ENCODE data around the gene MDK.

MDK gene

DNA sequence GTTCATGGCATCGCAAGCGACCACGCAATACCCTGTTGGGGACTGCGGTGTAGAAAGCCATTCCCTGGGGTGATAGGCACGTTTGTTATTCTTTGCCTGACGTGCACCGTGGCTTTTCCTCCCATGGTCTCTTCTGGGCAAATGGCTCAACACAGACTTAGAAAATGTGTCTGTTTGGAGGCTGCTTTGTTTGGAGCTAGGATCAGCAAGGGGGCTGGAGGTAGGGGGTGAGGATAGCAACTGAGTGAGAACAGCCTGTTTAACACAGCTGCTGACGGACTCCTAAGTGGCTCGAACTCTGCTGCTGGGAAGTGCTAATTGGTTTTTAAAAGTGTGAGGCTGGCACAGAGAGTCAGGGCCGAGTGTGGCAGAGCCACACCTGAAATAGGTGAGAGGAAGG is 26.2 kb downstream of the MDK start:
- DNase-seq: no peak

DNA sequence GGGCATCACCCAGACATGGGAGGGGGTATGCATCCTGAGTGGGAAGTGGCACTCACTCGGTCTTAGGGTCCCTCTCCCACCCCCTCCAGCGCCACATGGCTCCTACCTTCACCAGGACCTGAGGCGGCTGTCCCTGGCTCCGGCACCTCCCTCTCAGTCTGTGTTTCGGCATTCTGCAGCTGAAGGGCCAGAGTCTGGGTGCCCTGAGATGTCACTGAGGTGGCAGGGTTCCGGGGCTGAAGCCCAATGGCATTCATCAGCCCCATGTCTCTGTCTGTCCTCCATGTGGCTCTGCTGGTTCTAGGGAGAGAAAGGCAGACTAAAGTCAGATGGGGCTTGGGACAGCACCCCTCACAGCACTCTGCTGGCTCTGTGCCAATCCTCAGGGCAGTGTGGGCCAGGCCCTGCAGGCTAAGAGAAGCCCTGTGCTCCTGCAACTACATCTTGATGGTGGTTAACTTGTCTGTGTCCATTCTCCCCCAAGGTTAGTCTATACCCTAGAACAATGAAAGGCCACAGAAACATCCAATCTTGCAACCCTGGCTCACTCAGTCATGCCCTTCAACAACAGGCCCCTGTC is 27.0 kb downstream of the MDK start:
- DNase-seq: no peak

DNA sequence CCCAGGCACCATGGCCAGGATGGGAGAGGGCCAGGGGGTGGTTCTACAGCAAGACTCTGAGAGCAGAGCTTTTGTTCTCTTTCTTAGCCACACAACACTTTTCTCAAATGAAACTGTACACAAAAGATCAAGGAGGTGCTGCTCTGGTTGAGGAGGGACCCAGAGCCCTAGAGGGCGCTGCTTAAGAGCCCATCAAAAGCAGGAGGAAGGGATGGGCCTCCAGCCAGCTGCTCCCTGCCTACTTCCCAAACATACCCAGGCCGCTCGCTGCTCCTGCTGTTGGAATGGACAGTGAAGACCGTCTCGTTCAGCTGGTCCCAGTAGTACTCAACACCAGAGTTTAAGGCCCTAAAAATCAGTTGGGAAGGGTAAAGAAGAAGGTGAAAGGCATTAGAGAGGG is 28.6 kb downstream of the MDK start:
- no peak for DNase-seq

DNA sequence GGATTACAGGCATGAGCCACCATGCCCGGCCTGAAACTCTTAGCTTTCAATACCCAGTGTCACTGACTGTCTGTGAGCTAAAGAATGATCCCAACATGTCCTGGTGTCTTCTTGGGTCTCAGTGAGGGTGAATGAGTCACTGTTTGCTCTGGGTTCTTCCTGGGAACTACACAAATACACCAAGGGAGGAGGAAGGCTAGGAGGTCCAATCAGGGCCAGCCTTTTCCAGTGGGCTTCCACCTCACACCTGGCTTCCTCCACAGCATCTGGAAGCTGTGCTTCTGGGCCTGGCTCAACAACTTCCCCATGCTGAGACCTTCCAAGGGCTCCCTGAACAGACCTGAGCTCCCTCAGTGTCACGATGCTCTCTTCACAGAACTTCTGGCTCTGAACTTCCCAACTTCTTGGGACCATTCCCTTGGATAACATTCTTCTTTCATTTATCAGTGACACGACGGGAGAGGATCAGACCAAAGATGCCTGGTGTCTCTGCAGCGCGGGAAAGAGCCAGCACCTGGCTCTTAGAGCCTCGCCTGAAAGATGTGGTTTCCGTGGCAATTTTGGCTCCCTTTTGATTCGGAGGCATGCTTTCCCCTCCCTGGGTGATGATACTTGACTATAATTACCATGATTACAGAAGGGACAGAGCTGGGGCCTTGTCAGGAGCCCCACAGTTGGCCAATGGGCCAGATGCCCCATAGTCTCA is 32.4 kb downstream of the MDK start:
- DNase-seq: no peak

DNA sequence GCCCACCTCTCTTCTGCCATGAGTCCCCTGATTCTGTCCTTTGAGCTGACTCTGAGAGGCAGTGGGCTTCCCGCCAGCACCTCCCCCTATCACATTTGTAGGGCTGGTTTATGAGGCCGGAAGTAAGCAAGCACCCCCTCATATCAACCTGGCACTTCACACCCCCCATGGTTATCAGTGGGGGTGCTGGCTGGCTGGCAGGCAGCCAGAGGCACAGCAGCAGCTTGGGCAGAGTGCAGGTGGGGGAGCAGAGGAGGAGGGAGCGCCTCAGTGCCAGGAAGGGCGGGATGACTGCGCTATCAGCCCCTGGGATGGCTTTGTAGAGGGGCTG is 33.0 kb downstream of the MDK start:
- no peak for DNase-seq

DNA sequence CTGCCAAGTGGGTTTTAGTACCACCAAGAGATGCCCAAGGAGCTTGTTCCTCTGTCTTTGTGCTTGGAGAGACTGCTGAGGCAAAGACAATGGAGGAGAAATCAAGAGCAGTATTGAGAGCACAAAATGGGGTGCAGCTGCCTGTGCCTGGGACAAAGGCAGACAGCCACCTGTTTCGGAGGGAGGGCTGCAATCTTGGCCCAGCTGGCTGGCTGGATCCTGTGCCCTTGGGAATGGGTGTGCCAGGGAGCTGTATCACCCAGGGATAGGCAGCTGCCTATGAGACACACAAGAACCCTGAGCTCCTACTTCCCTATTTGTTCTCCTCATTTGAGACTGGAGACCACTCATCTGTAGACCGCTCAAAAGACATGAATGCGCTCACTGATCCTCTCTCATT is 33.4 kb downstream of the MDK start:
- DNase-seq: no peak

DNA sequence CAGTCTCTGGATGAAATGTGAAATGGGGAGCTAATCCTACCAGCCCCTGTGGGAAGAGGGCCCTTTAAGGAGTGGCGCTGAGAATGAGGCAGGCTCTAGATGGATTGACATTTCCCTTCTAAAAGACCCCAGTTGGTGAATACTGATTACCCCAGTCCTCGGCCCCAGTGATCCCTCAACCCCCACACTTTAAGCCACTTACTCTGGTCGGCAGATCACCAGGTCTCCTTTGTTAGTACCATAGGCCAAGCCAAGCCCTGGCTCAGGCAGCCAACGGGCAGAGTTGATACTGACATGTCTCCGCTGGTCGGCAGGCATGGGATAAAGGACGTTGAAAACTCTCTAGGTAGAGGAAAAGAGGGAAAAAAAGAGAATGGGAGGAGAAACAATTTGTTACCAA is 36.2 kb downstream of the MDK start:
- no peak for DNase-seq

DNA sequence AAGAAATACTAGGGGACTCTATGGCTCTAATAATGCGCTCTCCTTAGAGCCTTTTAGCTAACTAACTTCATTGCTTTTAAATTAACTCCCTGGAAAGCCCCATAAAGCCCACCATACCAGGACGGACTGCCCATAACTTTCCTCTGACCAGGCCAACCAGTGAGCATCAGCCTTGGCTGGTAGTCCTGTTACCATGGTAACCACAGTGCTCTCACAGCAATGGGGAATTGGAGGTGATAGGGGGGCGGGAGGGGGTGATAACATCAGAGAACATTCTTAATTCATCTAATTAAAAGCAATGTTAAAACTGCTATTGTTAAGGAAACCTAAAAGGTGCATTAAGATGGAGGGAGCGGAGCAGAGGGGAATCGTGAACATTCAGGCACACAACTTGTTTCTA is 37.3 kb downstream of the MDK start:
- no peak for DNase-seq

DNA sequence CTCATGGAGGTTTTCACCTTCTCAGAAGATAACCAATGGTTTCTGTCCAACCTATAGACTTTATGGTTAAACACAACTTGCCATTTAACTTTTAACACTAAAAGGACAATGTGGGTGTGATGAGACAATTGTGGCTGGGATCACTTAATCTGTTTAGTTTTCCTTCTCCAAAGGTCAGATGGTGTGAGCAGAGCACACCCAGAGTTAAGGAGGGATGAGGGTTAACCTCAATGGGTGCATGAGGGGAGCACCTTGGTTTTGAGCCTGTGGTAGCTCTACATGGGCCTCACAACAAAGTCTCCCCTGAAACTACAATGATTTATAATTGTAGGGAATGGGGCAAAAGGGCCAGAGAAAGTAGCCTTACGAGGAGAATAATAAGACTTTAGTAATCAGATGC is 39.0 kb downstream of the MDK start:
- DNase-seq: no peak

DNA sequence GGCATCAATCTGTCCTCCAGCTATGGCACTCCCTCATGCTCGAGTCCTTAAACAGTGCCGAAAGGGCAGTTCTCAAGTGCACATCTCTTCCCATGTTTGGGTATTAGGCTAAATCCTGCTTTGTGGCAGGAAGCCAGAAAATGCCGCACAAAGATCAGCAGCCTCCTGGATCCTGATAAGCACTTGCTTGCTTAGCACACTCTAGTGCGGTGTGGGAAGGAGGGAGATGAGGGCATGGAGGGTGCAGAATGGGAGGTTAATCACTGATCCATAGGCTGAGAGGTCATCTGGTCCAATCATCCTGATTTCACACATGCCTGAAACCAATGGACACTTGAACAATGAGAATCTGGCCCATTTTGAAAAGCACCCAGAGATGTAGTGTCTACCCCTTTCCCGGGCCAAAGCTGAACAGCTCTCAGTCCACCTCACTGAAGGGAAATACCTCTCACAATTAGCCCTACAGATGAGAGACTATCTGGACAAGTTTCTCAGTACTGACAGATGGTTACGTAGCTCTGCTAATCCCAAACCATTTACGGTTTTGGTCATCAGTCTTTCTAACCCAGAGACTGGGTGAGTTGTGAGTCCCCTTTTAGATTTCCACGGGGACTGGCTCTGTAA is 39.9 kb downstream of the MDK start:
- no peak for DNase-seq

DNA sequence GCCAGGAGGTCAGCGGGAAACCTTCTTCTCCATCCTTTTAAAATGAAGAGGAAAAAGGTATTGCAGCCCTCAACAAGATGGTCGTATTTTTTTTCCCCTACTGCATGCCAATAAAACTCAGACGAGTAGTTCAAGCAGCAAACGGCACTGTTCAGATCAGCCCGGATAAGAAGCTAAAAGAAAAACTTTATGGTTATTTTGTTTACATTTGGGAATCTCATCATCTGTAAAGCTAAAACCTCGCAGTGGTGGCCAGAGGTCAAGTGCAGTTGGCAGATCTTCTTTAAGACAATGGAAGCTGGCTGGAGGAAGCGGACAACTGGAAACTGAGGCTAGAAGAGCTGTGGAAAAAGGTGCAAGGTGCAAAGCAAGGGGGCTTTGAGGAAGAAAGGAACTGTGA is 41.1 kb downstream of the MDK start:
- DNase-seq: no peak

DNA sequence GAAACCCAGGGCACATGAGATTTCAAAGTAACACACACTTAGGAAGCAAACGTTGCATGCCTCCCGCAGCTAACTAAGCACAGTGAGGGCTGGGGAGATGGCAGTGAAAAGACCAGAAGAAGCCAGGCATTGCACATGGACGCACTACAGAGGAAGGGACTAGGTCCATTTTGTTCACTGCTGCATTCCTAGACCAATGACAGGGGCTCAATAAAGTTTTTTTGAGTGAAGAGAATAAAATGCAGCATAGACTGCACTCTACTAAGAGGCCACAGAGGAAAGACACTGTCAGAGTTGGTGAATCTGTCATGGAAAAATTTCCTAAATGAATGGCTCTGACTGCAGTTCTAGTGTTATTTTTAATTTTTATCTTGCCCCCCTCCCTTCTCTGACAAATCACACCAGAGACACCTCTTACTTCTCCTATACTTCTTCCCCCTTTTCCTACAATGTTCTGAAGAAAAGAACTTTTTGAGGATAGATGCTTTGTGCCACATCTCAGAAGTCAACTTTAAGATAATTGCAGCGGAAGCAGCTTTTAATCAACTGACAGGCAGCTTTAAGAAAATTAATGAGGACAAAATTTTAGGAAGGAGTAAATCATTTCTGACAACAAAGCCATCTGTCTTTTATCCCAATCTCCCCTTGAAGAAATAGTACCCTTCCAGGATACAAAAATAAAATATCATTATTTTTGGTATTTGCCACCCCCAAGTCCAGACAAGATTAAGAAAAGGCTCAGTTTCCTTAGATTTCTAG is 44.9 kb downstream of the MDK start:
- no peak for DNase-seq

DNA sequence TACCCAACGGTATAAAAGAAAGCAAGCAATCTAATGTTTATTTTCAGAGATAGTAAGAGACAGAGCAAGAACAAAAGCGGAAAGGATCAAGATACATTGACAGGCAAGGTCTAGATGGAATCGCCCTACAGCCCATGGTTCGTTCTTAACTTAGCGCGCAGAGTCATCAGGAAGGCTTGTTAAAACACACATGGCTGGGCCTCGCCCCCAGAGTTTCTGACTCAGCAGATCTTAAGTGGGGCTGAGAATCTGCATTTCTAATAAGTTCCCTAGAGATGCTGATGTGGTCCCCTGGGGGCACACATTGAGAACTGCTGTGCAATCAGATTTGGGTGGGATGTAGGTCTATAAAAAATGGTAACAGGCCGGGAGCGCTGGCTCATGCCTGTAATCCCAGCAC is 45.9 kb downstream of the MDK start:
- DNase-seq: no peak

DNA sequence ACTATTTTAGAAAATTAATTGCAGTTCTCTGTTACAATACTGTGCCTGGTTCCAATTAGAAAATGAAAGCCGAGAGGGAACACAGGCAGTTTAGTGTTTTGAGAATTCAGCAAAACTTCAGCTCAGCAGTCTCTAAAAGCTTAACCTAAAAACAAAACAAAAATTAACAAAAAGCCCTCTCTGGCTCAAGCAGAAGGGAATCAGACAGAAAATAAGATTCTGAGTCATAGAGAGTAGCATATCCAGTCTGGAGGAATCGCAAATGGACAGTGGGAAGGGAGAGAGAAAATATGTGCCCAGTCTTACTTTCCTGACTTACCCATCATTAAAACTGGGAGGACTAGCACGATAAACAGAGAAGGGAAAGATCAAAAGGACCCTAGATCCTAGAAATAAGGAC is 48.2 kb downstream of the MDK start:
- no peak for DNase-seq

DNA sequence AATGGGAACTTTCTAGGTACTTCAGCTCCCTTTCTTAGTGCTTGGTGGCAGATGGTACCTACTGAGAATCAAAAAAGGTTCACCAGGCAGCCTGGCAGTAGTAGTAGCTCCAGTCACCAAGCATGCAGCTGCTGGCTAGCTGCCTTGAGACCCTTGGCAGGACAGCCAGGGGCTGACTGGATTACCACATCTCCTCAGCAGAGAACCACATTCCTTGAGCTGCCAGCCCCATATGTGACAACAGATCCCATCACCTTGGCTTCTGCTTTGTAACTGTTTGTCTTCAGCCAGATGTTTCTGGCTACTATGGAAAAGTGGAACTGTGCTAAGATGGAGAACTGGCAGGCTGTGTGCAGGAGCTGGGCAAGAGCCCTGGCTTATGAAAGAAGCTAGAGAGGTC is 49.7 kb downstream of the MDK start:
- DNase-seq: no peak

Data from CD4-positive, alpha-beta T cell treated with Interleukin-1 beta for 1 hour (primary cell).